Ovary (tissue), 3 donors: ENCODE measurements around the gene MED8.

Experiments
- EP300 ChIP-seq: sonication (generic); formaldehyde crosslinking; IDR thresholded peaks from one replicate; pipeline ENCODE4 v1.6.1; 2017; ENCODE audit warnings: antibody characterized with exemption
- TF ChIP-seq, protein P1 (sequence below), 3 donors: fragments of 450-650 bp in 2 of 3; fragments of 200-600 bp in 1 of 3; IDR thresholded peaks; one replicate each; pipeline versions ENCODE4 v1.5.1 to v1.8.0; 2016 to 2022; ENCODE audit warnings: antibody characterized with exemption in 3 of 3, mild to moderate bottlenecking in 1 of 3
- donor health status: DM: no; HTN: no; CAD: no.

DNA sequence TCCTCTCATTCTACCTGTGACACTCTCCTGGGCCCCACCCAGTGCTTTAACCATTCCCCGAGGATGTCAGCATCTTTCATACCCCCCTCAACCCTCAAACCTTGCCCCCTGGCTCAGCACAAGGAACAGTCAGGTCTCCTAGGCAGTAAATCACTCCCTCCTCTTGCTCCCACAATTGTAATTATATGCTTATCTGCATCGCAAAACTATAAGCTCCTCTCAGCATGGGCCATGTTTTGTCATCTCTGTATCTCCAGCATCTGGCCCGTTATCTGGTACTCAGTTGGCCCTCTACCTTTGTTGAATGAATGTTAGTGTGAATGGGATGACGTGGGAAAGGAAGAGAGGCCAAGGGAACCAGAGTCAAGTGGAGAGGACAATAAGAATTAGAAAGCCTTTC is 19.0 kb downstream of the MED8 start:
- TF ChIP-seq, protein P1, sequence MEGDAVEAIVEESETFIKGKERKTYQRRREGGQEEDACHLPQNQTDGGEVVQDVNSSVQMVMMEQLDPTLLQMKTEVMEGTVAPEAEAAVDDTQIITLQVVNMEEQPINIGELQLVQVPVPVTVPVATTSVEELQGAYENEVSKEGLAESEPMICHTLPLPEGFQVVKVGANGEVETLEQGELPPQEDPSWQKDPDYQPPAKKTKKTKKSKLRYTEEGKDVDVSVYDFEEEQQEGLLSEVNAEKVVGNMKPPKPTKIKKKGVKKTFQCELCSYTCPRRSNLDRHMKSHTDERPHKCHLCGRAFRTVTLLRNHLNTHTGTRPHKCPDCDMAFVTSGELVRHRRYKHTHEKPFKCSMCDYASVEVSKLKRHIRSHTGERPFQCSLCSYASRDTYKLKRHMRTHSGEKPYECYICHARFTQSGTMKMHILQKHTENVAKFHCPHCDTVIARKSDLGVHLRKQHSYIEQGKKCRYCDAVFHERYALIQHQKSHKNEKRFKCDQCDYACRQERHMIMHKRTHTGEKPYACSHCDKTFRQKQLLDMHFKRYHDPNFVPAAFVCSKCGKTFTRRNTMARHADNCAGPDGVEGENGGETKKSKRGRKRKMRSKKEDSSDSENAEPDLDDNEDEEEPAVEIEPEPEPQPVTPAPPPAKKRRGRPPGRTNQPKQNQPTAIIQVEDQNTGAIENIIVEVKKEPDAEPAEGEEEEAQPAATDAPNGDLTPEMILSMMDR (IDR thresholded peaks at IDR 0.05) = no peak
- no peak for TF ChIP-seq EP300
